ENCODE data around the gene MBD6.
"Not testable (repeated sequence)": the region's sequence is repeated elsewhere in the genome, so short reads cannot be mapped to it uniquely, and the experiment has no call there.

MBD6 gene

DNA sequence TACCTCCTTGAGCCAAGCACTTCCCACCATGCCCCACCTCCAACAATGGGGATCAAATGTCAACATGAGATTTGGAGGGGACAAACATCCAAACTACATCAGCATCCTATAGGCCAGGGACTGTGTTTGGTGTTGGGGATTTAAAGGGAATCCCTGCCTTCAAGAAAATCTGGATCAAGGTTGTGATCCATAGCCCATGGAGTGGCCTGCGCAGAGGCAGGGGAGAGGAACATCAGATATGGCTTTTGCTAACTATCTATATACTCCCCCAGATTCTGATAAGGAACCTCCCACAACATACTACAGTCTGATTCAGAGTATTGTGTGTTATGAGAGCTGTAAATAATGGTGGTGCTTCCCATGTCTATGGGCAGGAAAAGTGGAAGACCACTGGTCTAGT lies 32.3 kb downstream of the MBD6 start:
- no peak overlapping the region for H3K4me3 ChIP-seq (ENCODE audit: low read length)
- DNase-seq (ENCODE audit: low read depth): no peak
- TF ChIP-seq, protein P1, sequence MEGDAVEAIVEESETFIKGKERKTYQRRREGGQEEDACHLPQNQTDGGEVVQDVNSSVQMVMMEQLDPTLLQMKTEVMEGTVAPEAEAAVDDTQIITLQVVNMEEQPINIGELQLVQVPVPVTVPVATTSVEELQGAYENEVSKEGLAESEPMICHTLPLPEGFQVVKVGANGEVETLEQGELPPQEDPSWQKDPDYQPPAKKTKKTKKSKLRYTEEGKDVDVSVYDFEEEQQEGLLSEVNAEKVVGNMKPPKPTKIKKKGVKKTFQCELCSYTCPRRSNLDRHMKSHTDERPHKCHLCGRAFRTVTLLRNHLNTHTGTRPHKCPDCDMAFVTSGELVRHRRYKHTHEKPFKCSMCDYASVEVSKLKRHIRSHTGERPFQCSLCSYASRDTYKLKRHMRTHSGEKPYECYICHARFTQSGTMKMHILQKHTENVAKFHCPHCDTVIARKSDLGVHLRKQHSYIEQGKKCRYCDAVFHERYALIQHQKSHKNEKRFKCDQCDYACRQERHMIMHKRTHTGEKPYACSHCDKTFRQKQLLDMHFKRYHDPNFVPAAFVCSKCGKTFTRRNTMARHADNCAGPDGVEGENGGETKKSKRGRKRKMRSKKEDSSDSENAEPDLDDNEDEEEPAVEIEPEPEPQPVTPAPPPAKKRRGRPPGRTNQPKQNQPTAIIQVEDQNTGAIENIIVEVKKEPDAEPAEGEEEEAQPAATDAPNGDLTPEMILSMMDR (IDR thresholded peaks at IDR 0.05; ENCODE audit: insufficient read depth, low read depth, low read length, missing control alignments): no peak

DNA sequence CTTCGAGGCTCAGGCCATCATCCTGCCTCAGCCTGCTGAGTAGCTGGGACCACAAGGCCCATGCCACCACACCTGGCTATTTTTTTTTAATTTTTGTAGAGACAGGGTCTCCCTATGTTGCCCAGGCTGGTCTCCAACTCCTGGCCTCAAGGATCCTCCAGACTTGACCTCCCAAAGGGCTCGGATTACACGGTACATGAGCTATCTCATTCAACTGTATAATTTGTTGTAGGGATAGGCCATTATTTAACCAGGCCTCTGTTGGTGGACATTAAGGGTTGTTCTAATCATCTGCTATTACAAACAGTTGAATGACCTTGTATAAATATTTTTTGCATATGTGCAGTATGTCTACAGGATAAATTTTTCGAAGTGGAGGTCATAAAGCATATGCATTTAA lies 36.2 kb downstream of the MBD6 start:
- TF ChIP-seq, protein P1 (IDR thresholded peaks at IDR 0.05; ENCODE audit: insufficient read depth, low read depth, low read length, missing control alignments): no peak
- no peak overlapping the region for H3K4me3 ChIP-seq (ENCODE audit: low read length)
- no peak for DNase-seq (ENCODE audit: low read depth)

DNA sequence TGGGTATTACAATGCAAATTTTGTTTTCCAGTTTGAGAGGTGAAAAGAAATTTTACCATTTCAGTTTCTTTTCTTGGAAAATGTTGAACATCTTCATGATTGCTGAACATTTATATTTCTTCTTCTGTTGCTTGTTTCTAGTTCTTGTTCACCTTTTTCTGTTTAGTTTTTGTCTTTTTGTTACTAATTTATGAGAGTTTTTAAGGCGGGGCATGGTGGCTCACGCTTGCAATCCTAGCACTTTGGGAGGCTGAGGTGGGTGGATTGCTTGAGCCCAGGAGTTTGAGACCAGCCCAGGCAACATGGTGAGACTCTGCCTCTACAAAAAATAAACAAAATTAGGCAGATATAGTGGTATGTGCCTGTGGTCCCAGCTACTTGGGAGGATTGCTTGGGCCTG lies 37.9 kb downstream of the MBD6 start:
- DNase-seq (ENCODE audit: low read depth): no peak

DNA sequence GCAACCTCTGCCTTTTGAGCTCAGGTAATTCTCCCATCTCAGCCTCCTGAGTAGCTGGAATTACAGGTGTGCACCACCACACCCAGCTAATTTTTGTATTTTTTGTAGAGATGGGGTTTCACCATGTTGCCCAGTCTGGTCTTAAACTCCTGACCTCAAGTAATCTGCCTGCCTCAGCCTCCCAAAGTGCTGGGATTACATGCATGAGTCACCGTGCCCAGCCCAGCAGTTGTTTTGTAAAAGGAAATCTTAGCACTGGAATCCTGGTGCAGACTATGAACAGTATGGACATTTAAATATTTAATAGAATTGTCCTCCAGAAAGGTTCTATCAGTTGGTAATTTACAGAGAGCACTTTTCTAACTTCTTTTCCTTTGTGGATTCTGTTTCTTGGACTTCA lies 38.5 kb downstream of the MBD6 start:
- DNase-seq (ENCODE audit: low read depth): peak; percentile 40
- not testable (repeated sequence) for H3K4me3 ChIP-seq (ENCODE audit: low read length)

More for the DNA sequence above, 37.9 kb downstream of the MBD6 start:
- H3K4me3 ChIP-seq (ENCODE audit: low read length): no peak overlapping the region
- TF ChIP-seq, protein P1 (IDR thresholded peaks at IDR 0.05; ENCODE audit: insufficient read depth, low read depth, low read length, missing control alignments): no peak

DNA sequence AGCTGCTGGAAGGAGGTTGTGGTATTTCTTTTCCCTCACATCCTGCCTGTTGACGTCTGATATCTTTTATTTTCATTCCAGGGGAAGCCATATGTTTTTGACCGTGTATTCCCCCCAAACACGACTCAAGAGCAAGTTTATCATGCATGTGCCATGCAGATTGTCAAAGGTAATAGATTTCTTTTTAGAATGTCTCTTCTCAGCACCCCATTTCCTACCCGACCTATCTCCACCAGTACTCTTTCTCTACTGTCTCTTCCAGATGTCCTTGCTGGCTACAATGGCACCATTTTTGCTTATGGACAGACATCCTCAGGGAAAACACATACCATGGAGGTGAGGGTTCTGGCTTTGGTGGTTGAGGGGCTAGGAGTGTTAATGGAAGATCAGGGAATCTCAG lies 40.7 kb downstream of the MBD6 start:
- DNase-seq (ENCODE audit: low read depth): no peak
- no peak overlapping the region for H3K4me3 ChIP-seq (ENCODE audit: low read length)
- TF ChIP-seq, protein P1 (IDR thresholded peaks at IDR 0.05; ENCODE audit: insufficient read depth, low read depth, low read length, missing control alignments): no peak

DNA sequence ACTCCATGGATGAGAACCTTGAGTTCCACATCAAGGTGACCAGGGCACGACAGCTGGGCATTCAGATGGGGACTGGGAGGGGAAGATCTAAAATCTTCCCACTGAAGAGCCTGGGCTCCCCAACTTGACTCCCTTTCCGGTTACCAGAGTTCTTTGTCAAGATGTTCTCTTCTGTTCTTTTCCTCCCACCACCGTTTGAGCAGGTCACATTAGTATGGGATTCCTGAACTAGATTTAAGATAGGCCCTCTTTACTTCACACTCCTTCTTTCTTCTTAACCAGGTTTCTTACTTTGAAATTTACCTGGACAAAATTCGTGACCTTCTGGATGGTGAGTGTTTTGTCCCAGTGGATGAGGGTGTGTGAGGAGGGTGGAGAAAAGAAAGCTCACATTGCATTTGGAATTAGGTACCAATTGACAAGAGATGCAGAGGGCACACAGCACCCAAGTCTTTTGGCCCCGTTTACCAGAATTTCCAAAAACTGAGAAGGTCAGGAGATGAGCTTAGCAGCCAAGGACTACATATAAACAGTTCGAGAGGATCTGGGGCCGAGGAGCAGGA lies 41.6 kb downstream of the MBD6 start:
- H3K4me3 ChIP-seq (ENCODE audit: low read length): no peak overlapping the region
- DNase-seq (ENCODE audit: low read depth): no peak
- TF ChIP-seq, protein P1 (IDR thresholded peaks at IDR 0.05; ENCODE audit: insufficient read depth, low read depth, low read length, missing control alignments): no peak

DNA sequence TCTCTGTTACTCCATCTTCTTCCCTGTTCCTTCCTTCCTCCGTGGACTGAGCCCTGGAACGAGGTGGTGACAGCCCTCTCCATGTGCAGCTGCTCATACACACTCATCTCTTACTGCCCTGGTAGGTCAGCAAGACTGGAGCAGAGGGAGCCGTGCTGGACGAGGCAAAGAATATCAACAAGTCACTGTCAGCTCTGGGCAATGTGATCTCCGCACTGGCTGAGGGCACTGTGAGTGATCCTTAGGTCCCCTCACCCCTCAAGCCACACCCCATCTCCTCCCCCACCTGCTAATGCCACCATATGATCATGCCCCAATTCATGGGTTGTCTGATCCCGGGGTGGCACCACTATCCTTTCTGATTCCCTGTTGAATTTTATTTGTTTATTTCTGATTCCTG lies 46.2 kb downstream of the MBD6 start:
- TF ChIP-seq, protein P1 (IDR thresholded peaks at IDR 0.05; ENCODE audit: insufficient read depth, low read depth, low read length, missing control alignments): no peak
- no peak overlapping the region for H3K4me3 ChIP-seq (ENCODE audit: low read length)
- DNase-seq (ENCODE audit: low read depth): no peak

Measured in epithelial cell of esophagus (primary cell).